Measurements from ENCODE around the gene TUFT1.

Gene TUFT1

DNA sequence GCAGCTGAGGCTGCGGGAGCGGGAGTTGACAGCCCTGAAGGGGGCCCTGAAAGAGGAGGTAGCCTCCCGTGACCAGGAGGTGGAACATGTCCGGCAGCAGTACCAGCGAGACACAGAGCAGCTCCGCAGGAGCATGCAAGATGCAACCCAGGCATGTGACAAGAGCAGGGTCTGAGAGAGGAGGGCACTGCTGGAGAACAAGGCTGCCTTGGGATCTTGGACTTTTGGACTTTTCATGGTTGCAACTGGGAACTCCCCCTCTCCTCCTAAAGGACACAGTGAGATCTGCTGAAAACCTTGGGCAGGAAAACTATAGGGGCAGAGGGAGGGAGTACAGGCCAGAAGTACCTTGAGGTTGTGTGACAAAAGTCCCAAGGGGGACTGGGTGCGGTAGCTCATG is 15.4 kb upstream of the TUFT1 start:
- no peaks in the 10 kb centered on the region for H3K36me3 ChIP-seq (replicated peaks)
- no peak overlapping the region for H3K27ac ChIP-seq
- DNase-seq: no peak
- in situ Hi-C loops (cut with HindIII; ENCODE audit: low pct_ligation_motif_present, low sequenced_read_pairs): no loop called here
- TF ChIP-seq, protein P1, sequence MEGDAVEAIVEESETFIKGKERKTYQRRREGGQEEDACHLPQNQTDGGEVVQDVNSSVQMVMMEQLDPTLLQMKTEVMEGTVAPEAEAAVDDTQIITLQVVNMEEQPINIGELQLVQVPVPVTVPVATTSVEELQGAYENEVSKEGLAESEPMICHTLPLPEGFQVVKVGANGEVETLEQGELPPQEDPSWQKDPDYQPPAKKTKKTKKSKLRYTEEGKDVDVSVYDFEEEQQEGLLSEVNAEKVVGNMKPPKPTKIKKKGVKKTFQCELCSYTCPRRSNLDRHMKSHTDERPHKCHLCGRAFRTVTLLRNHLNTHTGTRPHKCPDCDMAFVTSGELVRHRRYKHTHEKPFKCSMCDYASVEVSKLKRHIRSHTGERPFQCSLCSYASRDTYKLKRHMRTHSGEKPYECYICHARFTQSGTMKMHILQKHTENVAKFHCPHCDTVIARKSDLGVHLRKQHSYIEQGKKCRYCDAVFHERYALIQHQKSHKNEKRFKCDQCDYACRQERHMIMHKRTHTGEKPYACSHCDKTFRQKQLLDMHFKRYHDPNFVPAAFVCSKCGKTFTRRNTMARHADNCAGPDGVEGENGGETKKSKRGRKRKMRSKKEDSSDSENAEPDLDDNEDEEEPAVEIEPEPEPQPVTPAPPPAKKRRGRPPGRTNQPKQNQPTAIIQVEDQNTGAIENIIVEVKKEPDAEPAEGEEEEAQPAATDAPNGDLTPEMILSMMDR (IDR thresholded peaks at IDR 0.05; ENCODE audit: low read depth, low read length, missing control alignments): no peak
- no peaks in the 10 kb centered on the region for H3K27me3 ChIP-seq (replicated peaks)
- no peak overlapping the region for H3K4me3 ChIP-seq (ENCODE audit: low read depth, low read length)

GRCh38 chr1:151526735-151527525 is 13.2 kb upstream of the TUFT1 start:
- in situ Hi-C loops (cut with HindIII; ENCODE audit: low pct_ligation_motif_present, low sequenced_read_pairs): no loop called here
- DNase-seq: no peak
- Histone ChIP-seq H3K27ac (no peak overlapping the region), H3K4me3 (ENCODE audit: low read depth, low read length) (no peak overlapping the region), H3K36me3 (replicated peaks) (no peaks in the 10 kb centered on the region), H3K27me3 (replicated peaks) (no peaks in the 10 kb centered on the region)
- TF ChIP-seq, protein P1 (IDR thresholded peaks at IDR 0.05; ENCODE audit: low read depth, low read length, missing control alignments): no peak

- no peaks in the 10 kb centered on the region for H3K36me3 ChIP-seq (replicated peaks)
- no peak for DNase-seq
- no peaks in the 10 kb centered on the region for H3K27me3 ChIP-seq (replicated peaks)
- in situ Hi-C loops (cut with HindIII; ENCODE audit: low pct_ligation_motif_present, low sequenced_read_pairs): no loop called here
- TF ChIP-seq, protein P1 (IDR thresholded peaks at IDR 0.05; ENCODE audit: low read depth, low read length, missing control alignments): no peak
- H3K4me3 ChIP-seq (ENCODE audit: low read depth, low read length): no peak overlapping the region
- no peak overlapping the region for H3K27ac ChIP-seq
Measured at GRCh38 chr1:151529211-151529702, 10.9 kb upstream of the TUFT1 start.

DNA sequence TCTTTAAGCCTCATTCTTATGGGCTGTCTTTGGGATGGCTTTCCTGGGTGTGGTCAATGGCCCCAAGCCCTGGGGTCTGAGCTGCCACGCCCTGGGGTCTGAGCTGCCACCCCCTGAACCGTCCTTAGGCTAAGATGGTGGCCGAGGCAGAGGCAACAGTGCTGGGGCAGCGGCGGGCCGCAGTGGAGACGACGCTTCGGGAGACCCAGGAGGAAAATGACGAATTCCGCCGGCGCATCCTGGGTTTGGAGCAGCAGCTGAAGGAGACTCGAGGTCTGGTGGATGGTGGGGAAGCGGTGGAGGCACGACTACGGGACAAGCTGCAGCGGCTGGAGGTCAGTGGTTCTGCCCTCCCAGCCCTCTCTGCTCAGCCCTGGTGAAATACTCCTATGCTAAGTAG is 10.3 kb upstream of the TUFT1 start:
- Histone ChIP-seq H3K36me3 (replicated peaks) (no peaks in the 10 kb centered on the region), H3K4me3 (ENCODE audit: low read depth, low read length) (no peak overlapping the region), H3K27me3 (replicated peaks) (no peaks in the 10 kb centered on the region), H3K27ac (no peak overlapping the region)
- in situ Hi-C loops (cut with HindIII; ENCODE audit: low pct_ligation_motif_present, low sequenced_read_pairs): no loop called here
- DNase-seq: no peak
- TF ChIP-seq, protein P1 (IDR thresholded peaks at IDR 0.05; ENCODE audit: low read depth, low read length, missing control alignments): no peak

GRCh38 chr1:151530461-151530860 is 9.6 kb upstream of the TUFT1 start:
- Histone ChIP-seq H3K4me3 (ENCODE audit: low read depth, low read length) (no peak overlapping the region), H3K27me3 (replicated peaks) (no peaks in the 10 kb centered on the region), H3K36me3 (replicated peaks) (no peaks in the 10 kb centered on the region), H3K27ac (no peak overlapping the region)
- TF ChIP-seq, protein P1 (IDR thresholded peaks at IDR 0.05; ENCODE audit: low read depth, low read length, missing control alignments): no peak
- DNase-seq: no peak
- in situ Hi-C loops (cut with HindIII; ENCODE audit: low pct_ligation_motif_present, low sequenced_read_pairs): no loop called here
